OCI-LY1 (cell line): ENCODE data around the gene RXFP2.

ENCODE experiments used
- CTCF ChIP-seq: fragments of 200-600 bp; sonication (generic), shearing (Covaris generic); IDR thresholded peaks from 2 replicates; pipeline ENCODE4 v1.5.1; 2017; ENCODE audit warnings: mild to moderate bottlenecking, antibody characterized with exemption, low read length, moderate library complexity, mixed read lengths
- EZH2 ChIP-seq: fragments of 200-600 bp; sonication (generic), shearing (Covaris generic); IDR thresholded peaks from 2 replicates; pipeline ENCODE4 v1.8.0; 2017; ENCODE audit warnings: borderline replicate concordance, mixed run types, mild to moderate bottlenecking, antibody characterized with exemption, low read length, moderate library complexity, mixed read lengths

DNA sequence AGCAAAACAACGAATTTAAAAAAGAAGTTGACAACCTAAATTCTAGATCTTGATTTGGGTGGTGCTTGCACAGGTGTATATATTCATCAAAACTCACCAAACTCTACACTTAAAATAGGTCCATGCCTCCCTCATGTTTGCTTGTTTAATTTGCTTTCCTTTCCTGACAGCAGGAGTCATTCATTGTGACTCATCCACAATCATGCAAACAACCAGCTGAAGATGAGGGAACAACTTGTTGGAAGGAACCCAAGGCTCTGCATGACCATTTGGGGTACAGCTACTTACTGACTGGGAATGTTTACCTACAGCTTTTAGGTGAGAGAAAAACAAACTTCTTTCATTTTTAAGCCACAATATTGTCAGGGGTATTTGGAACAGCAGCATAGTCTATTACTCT is 96.6 kb downstream of the RXFP2 start:
- no peak for TF ChIP-seq CTCF
- no peak for TF ChIP-seq EZH2
